Keratinocyte (primary cell): ENCODE results near the gene TFEC.

Experiments
- EZH2 ChIP-seq: IDR thresholded peaks from one replicate; pipeline ENCODE4 v1.6.1; 2012; ENCODE audit warnings: inconsistent platforms, mild to moderate bottlenecking, low read length, moderate library complexity
- TF ChIP-seq, protein P1 (sequence below), 3 experiments: IDR thresholded peaks in 1 of 3; conservative IDR thresholded peaks in 1 of 3; optimal IDR thresholded peaks in 1 of 3; 2 replicates in 2 of 3; 3 replicates in 1 of 3; pipeline versions ENCODE3 to v1.5.1; 2011; ENCODE audit warnings: low read length in 3 of 3, mild to moderate bottlenecking in 3 of 3, moderate library complexity in 2 of 3, control low read depth in 1 of 3, inconsistent platforms in 1 of 3; ENCODE audit not compliant: insufficient read depth in 2 of 3; ENCODE audit errors: extremely low read depth in 1 of 3

DNA sequence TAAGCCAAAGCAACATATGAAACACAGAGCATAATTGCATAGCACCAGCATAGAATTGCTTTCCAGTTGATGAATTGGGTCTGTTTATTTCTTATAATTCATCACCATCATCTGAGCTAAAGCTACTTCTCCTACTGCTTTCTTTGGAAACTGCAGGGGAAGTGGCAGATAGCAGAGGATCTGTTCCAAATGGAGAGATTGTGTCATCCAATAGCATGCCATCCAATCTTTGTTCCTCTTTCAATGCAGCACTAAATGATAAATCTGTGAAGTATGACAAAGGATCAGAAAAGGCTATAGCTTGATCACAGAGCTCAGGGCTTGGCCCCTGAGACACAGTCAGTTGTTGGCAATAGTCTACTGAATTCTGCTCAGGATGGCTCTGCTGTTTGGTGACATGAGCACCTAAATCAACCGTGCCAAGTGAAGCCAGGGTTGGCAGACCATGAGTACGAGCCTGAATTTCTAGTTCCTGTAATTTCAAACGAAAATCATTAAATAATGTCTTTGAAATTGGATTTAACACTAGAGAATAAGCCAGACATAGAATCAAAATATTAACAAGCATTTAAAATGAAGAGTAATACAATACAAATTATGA, 90.0 kb downstream of the TFEC start:
- TF ChIP-seq, protein P1, sequence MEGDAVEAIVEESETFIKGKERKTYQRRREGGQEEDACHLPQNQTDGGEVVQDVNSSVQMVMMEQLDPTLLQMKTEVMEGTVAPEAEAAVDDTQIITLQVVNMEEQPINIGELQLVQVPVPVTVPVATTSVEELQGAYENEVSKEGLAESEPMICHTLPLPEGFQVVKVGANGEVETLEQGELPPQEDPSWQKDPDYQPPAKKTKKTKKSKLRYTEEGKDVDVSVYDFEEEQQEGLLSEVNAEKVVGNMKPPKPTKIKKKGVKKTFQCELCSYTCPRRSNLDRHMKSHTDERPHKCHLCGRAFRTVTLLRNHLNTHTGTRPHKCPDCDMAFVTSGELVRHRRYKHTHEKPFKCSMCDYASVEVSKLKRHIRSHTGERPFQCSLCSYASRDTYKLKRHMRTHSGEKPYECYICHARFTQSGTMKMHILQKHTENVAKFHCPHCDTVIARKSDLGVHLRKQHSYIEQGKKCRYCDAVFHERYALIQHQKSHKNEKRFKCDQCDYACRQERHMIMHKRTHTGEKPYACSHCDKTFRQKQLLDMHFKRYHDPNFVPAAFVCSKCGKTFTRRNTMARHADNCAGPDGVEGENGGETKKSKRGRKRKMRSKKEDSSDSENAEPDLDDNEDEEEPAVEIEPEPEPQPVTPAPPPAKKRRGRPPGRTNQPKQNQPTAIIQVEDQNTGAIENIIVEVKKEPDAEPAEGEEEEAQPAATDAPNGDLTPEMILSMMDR (optimal IDR thresholded peaks at IDR 0.05 in 1 of 3, IDR thresholded peaks at IDR 0.05 in 1 of 3, conservative IDR thresholded peaks at IDR 0.05 in 1 of 3; ENCODE audit: extremely low read depth in 1 of 3, insufficient read depth in 2 of 3, low read length in 3 of 3): no peak
- TF ChIP-seq EZH2: no peak
